ENCODE data around the gene CD300LD.

Gene CD300LD

DNA sequence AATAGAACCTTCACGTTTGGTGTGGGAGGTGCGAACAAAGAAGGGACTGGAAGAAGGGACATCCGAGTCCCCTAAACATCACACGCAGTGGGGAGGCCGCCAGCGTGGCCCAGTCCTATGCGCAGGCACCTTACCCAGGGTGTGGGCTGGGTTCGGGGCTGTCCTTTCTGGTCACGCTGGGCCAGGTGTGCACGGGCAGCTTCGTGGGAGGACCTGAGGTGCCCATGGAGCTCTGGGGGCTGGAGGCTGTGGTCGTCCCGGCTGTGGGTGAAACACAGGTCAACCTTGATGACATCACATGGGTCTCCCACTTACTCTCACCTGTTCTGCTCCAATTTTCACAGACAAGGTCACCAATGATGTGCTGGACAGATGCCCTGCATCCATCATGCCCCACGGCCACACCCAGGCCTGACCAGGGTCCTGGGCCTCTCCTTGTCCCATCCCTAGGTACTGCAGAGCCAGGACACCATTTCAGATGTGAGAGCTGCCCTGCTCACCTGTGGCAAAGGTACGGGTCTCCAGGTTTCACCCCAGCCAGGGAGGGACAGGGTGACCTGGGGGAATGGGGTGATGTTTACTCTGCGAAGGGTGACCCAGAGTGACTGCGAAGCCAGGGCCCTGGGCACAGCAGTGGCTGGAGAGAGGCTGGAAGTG, 49.2 kb downstream of the CD300LD start:
- no peak for DNase-seq

GRCh38 chr17:74542166-74542565, 49.9 kb downstream of the CD300LD start:
- DNase-seq = no peak

GRCh38 chr17:74541176-74542111, 50.6 kb downstream of the CD300LD start:
- DNase-seq = no peak

GRCh38 chr17:74539281-74539820, 52.7 kb downstream of the CD300LD start:
- no peak for DNase-seq

DNA sequence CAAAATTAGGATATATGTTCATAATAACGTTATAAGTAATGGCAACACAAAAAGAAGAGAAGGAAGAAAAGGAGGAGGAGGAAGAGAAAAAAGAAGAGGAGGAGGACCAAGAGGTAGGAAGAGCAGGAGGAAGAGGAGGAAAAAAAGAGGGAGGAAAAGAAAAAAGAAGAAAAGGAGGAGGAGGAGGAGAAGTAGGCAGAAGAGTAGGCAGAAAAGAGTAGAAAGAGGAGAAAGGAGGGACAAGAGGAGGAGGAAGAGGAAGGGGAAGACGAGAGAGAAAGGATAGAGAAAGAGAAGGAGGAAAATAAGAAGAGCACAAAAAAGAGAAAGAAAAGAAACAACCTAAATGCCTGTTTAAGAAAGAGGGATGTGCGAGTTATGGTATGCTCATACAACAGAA, 55.2 kb downstream of the CD300LD start:
- no peak for DNase-seq

DNA sequence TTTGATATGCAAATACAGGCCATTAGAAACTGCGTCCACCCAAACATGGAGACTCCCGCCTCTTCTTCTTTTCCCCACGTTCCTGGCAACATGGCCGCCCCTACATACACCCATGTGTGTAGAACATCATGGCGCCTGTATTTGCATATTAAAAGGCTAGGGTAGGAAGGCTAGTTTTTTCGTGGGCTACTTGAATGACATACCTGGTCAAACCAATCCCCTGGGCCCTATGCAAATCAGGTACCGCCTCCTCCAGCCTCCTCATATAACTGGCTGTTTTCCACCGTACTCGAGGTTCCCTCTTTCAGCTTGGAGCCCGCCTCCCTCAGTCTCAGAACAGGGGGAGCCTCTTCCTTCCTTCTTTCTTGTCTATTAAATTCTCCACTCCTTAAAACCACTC, 60.0 kb downstream of the CD300LD start:
- DNase-seq = no peak

- no peak for DNase-seq
Observed at GRCh38 chr17:74531231-74531761, 60.8 kb downstream of the CD300LD start, which contains the start of gene CD300LB. Gene CD300LB, minus strand, starts transcription at chr17:74531475. Its CDS starts 125 bp downstream, at chr17:74531350.

DNA sequence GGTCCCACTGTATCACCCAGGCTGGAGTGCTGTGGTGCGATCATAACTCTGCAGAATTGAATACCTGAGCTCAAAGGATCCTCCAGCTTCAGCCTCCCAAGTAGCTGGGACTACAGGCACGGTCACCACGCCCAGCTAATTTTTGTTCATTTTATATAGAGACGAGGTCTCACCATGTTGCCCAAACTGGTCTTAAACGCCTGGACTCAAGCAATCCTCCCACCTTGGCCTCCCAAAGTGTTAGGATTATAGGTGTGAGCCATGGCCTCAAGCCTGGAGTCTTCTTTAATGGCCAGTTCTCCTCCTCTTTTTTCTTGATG, 61.3 kb downstream of the CD300LD start:
- DNase-seq = no peak
